Pancreas (tissue), 10 donors: ENCODE results near the gene BCAT1. TPM values are rescaled to one million over a fixed set of nuclear protein-coding genes. Genes with fewer than 3 reads are reported as not detected.

ENCODE experiments used
- ATAC-seq, 4 donors: fragments of 200-7000 bp; cut with Tn5 transposase; one replicate each; pipeline versions ENCODE4 v1.8.0 to v1.9.1; 2020; ENCODE audit warnings: mild to moderate bottlenecking in 4 of 4, moderate library complexity in 4 of 4
- DNase-seq, 6 donors: peaks; one replicate each; pipeline ENCODE4 v3.0.0-alpha.2; 2020
- FAIRE-seq: peaks from 2 replicates; lab custom pipeline; 2012; peaks lifted over from hg19 to GRCh38; lab: Jason Lieb, UNC
- H3K27ac ChIP-seq, 4 donors: fragments of 200-600 bp; sonication (generic); 1 replicate in 3 of 4; 2 replicates in 1 of 4; pipeline versions ENCODE4 v1.5.0 to v1.8.0; 2020
- H3K27me3 ChIP-seq, 4 donors: fragments of 200-600 bp; one replicate each; pipeline ENCODE4 v1.8.0; 2021
- H3K36me3 ChIP-seq, 3 donors: fragments of 200-600 bp; sonication (generic) in 1 of 3; one replicate each; pipeline versions ENCODE4 v1.5.0 to v1.8.0; 2020 to 2021
- H3K4me1 ChIP-seq, 3 donors: fragments of 200-600 bp; one replicate each; pipeline ENCODE4 v1.8.0; 2021
- H3K4me3 ChIP-seq, 4 donors: fragments of 200-600 bp; sonication (generic) in 2 of 4; one replicate each; pipeline versions ENCODE4 v1.5.0 to v1.8.0; 2020 to 2021
- H3K9me3 ChIP-seq, 4 donors: fragments of 200-600 bp; one replicate each; pipeline ENCODE4 v1.8.0; 2021
- WGBS, 2 donors: extraction: QIAGEN DNeasy Blood & Tissue Kit; methylation state at CpG; one replicate each; pipeline ENCODE4 v1.1.7; 2013; 5-methylcytosine and 5-hydroxymethylcytosine counted together
- intact Hi-C, 3 donors: fragments of 100-400 bp; cut with DNase I; formaldehyde crosslinking; loops; one replicate each; pipeline versions ENCODE4 v1.11.1 to v1.14.2; 2022
- polyA plus RNA-seq, 2 donors: library from polyadenylated mRNA; stranded (reverse); fragments of 200-250 nt; gene quantifications; one replicate each; pipeline ENCODE4 v1.2.3, GENCODE V29; 2013
- total RNA-seq, 6 donors: library from RNA; stranded (reverse); fragmentation: NEBNext Ultra II Directional in 4 of 6; extraction: Animal tissue kit (Norgen Biotek cat#: 25700) in 4 of 6; gene quantifications; one replicate each; pipeline versions ENCODE4 v1.2.1 to v1.2.4, GENCODE V29; 2021 to 2023
- TF ChIP-seq, protein P1 (sequence below), 4 donors: fragments of 200-600 bp; sonication (generic) in 3 of 4; IDR thresholded peaks; one replicate each; pipeline versions ENCODE4 v1.5.0 to v1.8.0; 2021; ENCODE audit warnings: antibody characterized with exemption in 4 of 4
- donor health status: healthy with polysubstance abuse.
- donor health status: DM: no; HTN: no; CAD: no; lungs with moderate emphysema.
- donor health status: DM: no; HTN: no; CAD: no.
- donor health status: control.
- donor health status: control.
- donor health status: Bipolar disorder and iron deficiency.
- donor health status: DM: yes; HTN: yes; CAD: no.
- donor health status: DM: no; HTN: no; CAD: no.
- donor health status: DM: no; HTN: no; CAD: no.
- donor health status: DM: yes; HTN: yes; CAD: no.

BCAT1 gene
- total and polyA plus RNA-seq, 8 donors: 7.6 to 121 (median 67.7) TPM

DNA sequence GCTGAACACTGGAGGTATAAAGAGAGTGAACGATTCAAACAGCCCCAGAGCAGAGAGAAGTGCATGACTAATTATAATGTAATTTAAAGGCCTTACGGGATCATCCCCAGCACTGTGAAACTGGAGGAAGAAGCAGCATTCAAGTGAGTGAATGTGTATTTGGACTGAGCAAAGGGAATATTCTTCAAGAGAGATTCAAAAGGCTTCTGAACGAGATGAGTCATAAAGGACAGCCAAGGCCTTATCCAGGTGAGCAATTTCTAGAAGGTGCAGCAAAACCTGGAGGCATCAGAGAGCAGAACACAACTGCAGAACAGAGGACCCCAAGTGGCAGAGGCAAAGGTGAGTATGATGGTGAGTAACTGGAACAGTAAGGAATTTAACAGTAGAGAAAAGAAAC is 127.2 kb downstream of the BCAT1 start:
- no peaks in the 10 kb centered on the region for H3K4me1 ChIP-seq
- no peak for FAIRE-seq
- intact Hi-C loops: no loop called here
- H3K27me3 ChIP-seq: no peaks in the 10 kb centered on the region
- DNase-seq: no peak
- peak in 1 of 4 donors; percentile 45 for ATAC-seq
- no peak overlapping the region for H3K27ac ChIP-seq
- peaks cover 0 to 3% (median 0%) of the 10 kb centered on the region in 3 donors for H3K36me3 ChIP-seq
- 81 to 90% methylated on average over 3 of the region's 3 CpGs for WGBS, 2 donors
- no peaks in the 10 kb centered on the region for H3K9me3 ChIP-seq
- TF ChIP-seq, protein P1, sequence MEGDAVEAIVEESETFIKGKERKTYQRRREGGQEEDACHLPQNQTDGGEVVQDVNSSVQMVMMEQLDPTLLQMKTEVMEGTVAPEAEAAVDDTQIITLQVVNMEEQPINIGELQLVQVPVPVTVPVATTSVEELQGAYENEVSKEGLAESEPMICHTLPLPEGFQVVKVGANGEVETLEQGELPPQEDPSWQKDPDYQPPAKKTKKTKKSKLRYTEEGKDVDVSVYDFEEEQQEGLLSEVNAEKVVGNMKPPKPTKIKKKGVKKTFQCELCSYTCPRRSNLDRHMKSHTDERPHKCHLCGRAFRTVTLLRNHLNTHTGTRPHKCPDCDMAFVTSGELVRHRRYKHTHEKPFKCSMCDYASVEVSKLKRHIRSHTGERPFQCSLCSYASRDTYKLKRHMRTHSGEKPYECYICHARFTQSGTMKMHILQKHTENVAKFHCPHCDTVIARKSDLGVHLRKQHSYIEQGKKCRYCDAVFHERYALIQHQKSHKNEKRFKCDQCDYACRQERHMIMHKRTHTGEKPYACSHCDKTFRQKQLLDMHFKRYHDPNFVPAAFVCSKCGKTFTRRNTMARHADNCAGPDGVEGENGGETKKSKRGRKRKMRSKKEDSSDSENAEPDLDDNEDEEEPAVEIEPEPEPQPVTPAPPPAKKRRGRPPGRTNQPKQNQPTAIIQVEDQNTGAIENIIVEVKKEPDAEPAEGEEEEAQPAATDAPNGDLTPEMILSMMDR (IDR thresholded peaks at IDR 0.05): no peak
- no peak overlapping the region for H3K4me3 ChIP-seq

DNA sequence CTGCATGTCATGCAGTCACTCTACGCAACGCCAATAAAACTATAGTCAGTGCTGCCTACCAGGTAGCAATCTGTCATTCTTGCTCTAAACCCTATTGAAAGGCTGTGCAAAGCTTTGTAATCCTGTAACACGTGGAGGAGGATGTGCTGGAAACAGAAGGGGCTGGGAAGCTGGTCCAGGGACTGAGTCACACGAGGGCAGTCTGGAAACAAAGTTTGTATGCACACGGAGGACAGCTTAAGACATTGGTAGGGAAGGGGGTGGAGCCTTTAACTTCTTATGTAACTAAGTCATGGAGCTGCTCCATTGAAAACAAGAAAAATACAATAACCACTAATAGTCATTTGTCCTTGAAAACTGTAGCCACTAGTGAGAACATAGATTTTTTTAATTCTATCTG is 128.0 kb downstream of the BCAT1 start:
- TF ChIP-seq, protein P1 (IDR thresholded peaks at IDR 0.05): no peak
- Histone ChIP-seq H3K27me3 (no peaks in the 10 kb centered on the region), H3K27ac (no peak overlapping the region), H3K9me3 (no peaks in the 10 kb centered on the region), H3K36me3 (peaks cover 0 to 3% (median 0%) of the 10 kb centered on the region in 3 donors), H3K4me1 (no peaks in the 10 kb centered on the region), H3K4me3 (no peak overlapping the region)
- WGBS, 2 donors: 61 to 65% methylated on average over 5 of the region's 5 CpGs
- DNase-seq: peak in 1 of 6 donors; percentile 22
- intact Hi-C loops: no loop called here
- no peak for FAIRE-seq
- peak in 3 of 4 donors; percentile 66 to 87 (median 72) for ATAC-seq

DNA sequence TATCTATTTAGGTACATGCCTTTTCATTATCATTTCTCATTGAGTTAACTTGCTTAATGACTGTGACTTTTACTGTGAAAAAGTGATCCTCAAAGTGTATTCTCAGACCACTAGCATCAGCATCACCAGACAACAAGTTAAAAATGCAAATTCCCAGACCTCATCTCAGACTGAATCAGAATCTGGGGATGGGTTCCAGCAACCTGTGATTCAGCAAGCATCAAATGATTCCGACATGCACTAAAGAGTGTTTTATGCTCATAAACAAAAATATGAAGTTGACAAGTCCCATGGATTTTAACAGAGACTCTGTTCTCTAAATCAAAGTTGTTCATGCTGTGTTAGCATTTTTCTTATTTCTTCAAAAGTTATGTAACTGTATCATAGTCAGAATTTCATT is 130.6 kb downstream of the BCAT1 start:
- TF ChIP-seq, protein P1 (IDR thresholded peaks at IDR 0.05): no peak
- Histone ChIP-seq H3K36me3 (peaks cover 0 to 3% (median 0%) of the 10 kb centered on the region in 3 donors), H3K4me3 (no peak overlapping the region), H3K9me3 (no peaks in the 10 kb centered on the region), H3K27me3 (no peaks in the 10 kb centered on the region), H3K27ac (no peak overlapping the region), H3K4me1 (peaks cover 0 to 12% (median 0%) of the 10 kb centered on the region in 3 donors)
- intact Hi-C loops: no loop called here
- 97% methylated on average over 1 of the region's 1 CpG for WGBS, 2 donors
- ATAC-seq: no peak
- FAIRE-seq: no peak
- no peak for DNase-seq

DNA sequence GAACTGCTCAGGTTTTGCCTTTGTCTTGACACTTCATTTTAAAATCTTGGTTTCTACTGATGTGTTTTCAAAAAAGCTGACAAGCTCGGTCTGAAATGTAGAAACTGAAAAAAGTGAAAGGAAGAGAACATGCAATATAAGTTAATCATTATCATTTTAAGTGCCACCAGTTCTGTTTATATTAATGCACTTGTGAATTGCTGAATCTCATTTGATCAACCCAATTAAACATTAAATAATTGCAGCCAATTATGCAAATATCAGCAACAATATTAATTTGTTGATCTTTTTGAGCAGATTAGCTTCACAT is 133.8 kb downstream of the BCAT1 start:
- intact Hi-C loops: no loop called here
- peak overlapping the region in 1 of 4 donors; percentile 3 for H3K4me3 ChIP-seq
- 29 to 32% methylated on average over 1 of the region's 1 CpG for WGBS, 2 donors

More for the DNA sequence above, 133.8 kb downstream of the BCAT1 start:
- TF ChIP-seq, protein P1 (IDR thresholded peaks at IDR 0.05): no peak
- Histone ChIP-seq H3K27me3 (no peaks in the 10 kb centered on the region), H3K36me3 (peaks cover 0 to 3% (median 0%) of the 10 kb centered on the region in 3 donors), H3K27ac (peak overlapping the region in 2 of 4 donors; percentile 28 to 37), H3K4me1 (peaks cover 0 to 14% (median 0%) of the 10 kb centered on the region in 3 donors), H3K9me3 (no peaks in the 10 kb centered on the region)
- FAIRE-seq: no peak
- no peak for DNase-seq
- ATAC-seq: peak in 1 of 4 donors; percentile 17
